Activated T-helper 1 cell treated with anti-CD3 and anti-CD28 coated beads, Interleukin-2, amount 50 U/mL, for 16 hours (primary cell): ENCODE measurements around the gene EGR1.
"Not testable (repeated sequence)": the region's sequence is repeated elsewhere in the genome, so short reads cannot be mapped to it uniquely, and the experiment has no call there.

Experiments
- DNase-seq, 2 donors: peaks; one replicate each; pipeline ENCODE4 v3.0.0-alpha.2; 2020; ENCODE audit warnings: low read depth in 1 of 2, low spot score in 1 of 2

The EGR1 gene

DNA sequence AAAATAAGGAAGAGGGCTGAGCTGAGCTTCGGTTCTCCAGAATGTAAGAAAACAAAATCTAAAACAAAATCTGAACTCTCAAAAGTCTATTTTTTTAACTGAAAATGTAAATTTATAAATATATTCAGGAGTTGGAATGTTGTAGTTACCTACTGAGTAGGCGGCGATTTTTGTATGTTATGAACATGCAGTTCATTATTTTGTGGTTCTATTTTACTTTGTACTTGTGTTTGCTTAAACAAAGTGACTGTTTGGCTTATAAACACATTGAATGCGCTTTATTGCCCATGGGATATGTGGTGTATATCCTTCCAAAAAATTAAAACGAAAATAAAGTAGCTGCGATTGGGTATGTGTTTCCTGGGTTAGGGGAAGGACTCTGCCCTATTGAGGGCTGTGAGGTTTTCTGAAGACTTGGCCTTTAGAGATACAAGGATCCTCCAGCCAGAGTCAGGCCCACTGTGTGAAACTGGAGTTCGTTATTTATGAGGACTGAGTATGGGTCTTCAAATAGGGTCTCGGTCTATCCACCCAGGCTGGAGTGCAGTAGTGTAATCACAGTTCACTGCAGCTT, 3.8 kb downstream of the EGR1 start:
- no peak for DNase-seq

GRCh38 chr5:138469540-138470321, 4.5 kb downstream of the EGR1 start:
- DNase-seq, result no peak

- DNase-seq, result no peak
These were observed 5.2 kb downstream of the EGR1 start for GRCh38 chr5:138470322-138471051.

DNA sequence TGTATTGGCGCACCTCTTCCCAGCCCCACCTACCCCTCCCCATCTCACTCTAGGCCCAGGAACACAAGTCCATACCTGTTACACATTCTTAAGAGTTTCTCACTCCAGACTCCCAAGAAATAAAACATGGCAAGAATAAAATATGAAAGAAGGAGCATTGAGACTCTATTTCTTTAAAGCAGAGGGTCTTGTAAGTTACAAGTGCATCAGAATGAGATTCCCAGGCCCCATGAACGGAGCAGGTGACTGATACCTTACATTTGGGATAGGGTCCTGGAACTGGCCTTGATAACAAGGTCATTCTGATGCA, 5.7 kb downstream of the EGR1 start:
- DNase-seq, result no peak

DNA sequence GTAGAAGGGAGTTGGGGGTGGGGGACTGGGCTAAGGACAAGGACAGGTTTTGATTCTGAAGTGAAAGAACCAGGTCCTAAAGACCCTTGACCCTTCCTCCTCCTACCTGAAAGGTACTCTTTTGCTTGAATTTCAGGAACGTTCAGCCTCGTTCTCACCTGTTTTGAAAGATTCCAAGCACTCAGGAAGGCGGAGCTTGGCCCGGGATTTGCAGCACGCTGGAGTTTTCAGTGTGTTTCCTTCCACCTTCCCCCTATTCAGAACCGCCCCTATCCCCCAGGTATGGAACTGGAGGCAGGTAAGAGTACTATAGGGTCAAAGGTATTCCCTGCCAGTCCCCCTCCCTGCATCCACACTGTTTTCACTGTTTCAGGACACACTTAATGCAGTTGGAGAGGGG, 7.1 kb downstream of the EGR1 start:
- DNase-seq, result no peak

DNA sequence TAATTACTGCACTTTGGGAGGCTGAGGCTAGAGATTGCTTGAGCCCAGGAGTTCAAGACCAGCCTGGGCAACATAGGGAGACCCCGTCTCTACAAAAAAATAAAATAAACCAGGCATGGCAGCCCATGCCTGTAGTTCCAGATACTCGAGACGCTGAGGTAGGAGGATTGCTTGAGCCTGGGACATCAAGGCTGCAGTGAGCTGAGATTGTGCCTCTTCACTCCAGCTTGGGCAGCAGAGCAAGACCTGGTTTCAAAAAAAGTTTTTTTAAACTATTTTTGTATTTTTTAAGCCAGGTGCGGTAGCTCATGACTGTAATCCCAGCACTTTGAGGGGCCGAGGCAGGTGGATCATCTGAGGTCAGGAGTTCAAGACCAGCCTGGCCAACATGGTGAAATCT, 7.9 kb downstream of the EGR1 start:
- not testable (repeated sequence) for DNase-seq

DNA sequence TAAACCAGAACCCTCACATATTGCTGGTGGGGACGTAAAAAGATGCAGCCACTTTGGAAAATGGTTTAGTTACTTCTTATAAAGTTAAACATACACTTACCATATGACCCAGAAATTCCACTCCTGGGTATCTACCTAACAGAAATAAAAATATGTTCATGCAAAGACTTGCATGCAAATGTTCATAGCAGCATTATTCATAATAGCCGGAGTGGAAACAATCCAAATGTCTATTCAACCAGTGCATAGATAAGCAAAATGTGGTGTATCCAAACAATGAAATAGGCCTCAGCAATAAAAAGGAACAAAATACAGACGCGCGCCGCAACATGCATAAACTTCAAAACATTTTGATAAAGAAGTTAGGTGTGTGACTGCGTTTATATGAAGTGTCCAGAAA, 11.6 kb downstream of the EGR1 start:
- no peak for DNase-seq

GRCh38 chr5:138482638-138483037, 17.4 kb downstream of the EGR1 start:
- DNase-seq, result no peak

GRCh38 chr5:138488481-138488945, 23.2 kb downstream of the EGR1 start:
- DNase-seq, result no peak

GRCh38 chr5:138489683-138490061, 24.4 kb downstream of the EGR1 start:
- DNase-seq, result no peak

- no peak for DNase-seq
These were observed 25.5 kb downstream of the EGR1 start for GRCh38 chr5:138490648-138491283.

DNA sequence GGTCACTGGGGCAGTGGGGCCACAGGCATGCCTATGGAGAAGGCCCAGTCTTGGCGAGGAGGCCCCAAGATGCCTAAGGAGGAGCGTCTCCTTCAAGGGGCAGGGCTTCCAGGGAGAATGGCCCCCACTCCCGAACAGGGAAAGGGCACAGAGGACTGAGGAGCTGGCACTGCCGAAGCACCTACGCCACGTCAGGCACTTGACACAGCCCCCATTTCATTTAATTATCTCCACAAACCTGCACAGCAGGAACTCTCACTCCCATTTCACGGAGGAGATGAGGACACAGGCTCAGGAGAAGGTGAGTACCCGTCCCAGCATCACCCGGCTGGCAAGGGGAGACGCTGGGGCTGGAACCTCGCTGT, 26.0 kb downstream of the EGR1 start:
- DNase-seq, result no peak

DNA sequence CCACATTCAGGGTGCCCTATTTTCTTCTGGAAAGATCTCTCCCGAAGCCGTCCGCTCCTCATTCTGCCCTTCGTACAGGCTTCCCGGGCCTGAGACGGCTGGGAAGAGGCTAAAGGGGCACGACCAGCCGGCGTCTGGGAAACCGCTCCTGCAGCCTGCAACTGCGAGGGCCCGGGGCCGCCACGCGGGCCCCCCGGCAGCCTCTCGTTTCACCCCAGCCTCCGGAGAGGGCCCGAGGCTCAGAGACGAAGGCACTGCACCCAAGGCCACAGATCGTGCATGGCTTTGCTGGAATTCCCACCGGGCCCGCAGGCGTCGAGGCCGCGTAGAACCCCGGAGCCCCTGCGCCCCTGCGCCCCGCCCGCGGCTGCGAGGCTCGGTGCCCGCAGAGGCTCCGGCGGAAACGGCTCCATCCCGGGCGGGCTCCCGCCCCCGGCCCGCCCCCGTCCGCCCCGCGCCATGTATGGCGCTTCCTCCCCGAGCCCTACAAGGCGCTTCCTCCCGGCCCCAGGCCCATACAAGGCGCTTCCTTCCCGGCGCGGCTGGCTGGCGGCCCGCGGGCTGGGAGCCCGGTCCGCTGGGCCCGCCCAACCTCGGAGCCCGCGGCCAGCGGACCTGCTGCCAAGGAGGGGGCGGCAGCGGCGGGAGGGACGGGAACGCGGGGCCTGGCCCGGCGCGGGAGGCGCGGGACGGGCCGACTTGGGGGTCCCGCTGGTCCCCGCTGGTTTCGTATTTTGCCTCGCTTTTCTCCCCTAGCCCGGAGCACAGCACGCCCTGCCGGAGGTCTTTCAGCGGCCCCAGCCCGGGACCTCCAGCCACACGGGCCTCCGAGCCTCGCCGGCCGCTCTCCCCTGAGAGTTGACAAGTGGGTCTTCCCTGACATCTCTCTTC, 26.6 kb downstream of the EGR1 start:
- peak; percentile 69 to 79 for DNase-seq

DNA sequence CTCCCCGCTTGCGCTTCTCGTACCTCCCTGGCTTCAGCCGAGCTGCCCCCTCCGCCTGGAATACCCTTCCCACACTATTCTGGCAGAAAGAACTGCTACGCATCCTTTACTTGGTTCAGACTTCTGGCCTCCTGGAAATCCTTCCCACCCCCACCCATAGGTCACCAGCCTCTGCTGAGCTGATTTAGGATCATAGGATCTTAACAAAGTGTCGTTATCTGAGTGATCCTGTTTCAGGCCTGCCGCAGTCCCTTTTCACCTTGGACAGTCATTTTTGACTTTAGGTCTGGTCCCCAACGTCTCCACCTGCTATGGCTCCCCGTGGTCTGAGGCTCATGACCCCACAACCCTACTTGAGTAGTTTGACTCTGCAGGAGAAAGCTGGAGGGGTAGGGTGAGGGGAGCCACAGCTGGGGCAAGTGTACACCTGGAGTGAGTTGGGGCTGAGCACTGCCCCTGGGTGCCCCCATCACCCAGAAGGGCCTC, 27.3 kb downstream of the EGR1 start:
- no peak for DNase-seq

DNA sequence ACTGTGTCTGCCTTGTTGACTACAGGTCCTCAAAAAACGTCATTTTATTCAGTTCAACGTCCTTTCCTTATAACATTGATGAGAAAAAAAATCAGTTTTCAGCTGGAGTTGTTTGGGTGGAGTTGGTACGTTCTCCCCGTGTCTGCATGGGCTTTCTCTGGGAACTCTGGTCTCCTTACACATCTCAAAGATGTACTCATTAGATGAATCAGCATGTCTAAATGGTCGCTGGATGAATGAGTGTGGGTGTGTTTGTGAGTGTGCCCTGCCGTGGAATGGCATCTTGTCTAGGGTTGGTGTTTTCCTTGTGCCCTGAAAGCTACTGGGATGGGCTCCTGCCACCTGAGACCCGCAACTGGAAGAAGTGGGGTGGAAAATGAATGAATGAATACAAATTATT, 30.1 kb downstream of the EGR1 start:
- no peak for DNase-seq

DNA sequence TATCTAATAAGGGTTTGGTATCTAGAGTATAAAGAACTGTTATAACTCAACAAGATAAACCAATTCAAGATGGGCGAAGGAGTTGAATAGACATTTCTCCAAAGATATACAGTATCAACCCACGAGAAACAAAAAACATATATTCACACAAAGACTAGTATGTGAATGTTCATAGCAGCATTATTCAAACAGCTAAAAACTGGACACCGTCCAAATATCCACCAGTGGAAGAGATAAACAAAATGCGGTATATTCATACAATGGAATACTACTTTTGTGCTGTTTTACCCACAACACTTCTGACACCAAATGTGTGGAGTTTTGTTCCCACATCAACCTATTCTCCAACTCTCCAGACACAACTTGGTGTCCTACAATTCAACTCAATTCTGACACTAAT, 33.1 kb downstream of the EGR1 start:
- no peak for DNase-seq

DNA sequence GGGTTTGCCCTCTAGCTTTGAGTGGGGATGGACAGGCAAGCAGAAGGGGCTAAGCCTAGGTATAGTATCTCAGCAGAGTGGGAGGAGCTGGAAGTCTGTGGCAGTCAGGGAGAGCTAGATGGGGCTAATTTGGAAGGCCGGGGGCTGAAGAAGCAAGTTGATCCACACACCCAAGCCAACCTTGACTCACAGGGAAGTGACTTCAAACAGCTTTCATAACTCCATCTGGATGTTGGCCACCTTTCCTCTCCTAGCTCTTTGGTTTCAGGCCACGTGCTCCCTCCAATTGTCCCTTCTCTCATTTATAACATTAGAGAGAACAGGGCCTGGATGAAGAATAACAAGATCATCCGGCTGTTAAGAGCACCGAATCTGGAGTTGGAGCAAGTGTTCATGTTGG, 36.8 kb downstream of the EGR1 start:
- DNase-seq, result no peak

- no peak for DNase-seq
These were observed 37.2 kb downstream of the EGR1 start for GRCh38 chr5:138502521-138502920.

DNA sequence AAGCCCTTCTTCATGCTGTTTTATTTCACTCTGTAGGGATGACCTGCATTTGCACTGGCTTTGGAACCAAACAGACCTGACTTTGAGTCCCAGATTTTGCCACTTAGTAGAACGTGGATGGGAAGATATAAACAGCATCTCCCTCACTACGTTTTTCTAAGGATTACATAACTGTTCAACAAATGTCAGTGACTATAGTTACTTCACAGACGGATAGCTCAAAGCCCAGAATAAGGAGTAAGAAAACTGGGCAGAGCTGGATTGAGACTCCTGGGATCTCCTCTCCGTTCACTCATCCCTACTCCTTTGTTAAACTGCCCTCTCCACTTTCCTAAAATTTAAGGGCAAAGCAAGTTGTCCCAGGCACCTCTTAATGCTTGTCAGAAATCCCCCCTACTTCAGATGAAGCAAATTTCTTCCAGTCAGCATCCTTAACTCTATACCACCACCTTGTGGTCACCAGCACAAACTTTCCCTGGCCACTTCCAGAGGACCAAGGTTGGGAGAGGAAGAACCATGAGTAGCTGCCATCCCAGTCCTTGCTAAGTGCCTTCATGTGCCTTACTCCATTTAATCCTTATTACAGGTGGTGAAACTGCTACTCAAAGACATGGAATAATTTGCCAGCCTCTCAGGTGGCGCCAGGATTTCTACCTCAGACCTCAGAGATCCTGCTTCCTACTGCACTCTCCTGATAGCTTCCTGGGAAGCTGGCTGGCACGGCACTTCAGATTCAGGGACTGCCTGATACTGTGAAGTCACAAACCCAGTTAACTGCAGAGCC, 38.4 kb downstream of the EGR1 start:
- no peak for DNase-seq

GRCh38 chr5:138504799-138505198, 39.5 kb downstream of the EGR1 start:
- DNase-seq, result no peak
